Measurements from ENCODE around the gene TGM3.
A peak's percentile ranks its signal among the peaks of the same experiment; 100 is the strongest.

The TGM3 gene

DNA sequence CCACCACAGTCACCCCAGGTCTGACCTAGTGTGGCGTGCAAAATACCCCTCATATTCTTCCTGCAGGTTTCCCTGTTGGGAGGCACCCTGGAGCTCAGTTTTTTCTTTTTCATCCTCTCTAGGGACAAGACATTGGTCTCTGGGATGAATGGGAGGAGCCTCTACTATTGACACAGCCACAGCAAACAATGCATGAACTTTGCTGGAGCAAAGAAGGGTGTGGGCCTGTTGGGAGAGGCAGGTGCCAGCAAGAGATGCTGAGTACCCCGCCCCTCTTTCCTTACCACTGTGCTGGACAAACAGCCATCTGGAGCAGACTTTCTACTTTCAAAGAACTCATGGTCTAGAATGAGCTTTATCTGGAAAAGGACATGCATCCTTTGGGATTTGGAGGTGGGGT lies 10.1 kb downstream of the TGM3 start:
- DNase-seq (ENCODE audit: low read depth) = no peak

DNA sequence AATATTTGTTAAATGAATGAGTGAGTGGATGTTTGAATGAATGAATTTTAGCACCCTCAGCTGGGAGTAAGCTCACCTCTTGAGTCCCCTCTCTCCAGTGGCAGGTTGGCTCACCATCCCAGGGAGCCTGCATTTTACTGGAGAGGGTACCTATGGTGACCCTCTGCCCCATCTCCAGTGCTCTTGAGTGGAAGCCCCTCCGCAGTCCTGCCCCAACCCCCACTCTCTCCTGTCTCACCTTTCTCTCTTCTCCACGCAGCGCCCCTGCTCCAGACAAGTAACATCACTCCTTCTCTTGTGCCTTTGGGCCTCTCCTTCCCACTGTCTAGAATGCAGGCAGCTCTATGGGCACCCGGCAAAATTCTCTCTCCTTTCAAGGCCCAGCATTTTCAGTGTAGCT lies 11.3 kb downstream of the TGM3 start:
- no peak for DNase-seq (ENCODE audit: low read depth)

DNA sequence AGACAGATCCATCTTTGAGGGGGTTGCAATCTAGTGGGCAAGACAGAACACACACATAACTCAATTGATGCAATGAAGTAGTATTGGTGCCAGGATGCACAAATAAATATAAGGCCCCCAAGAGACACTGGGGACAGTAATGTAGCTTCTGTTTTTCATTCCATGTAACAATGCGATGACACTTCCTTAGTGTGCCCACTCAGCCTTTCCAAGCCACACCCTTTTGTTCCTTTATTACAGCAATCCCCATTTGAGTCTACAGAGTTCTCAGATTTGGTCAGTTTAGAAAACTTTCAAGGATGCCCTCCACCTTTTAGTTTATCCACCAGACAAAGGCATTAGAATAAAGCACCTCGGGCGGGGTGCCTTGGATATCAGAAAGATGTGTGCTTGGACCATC lies 15.5 kb downstream of the TGM3 start:
- DNase-seq (ENCODE audit: low read depth) = no peak

DNA sequence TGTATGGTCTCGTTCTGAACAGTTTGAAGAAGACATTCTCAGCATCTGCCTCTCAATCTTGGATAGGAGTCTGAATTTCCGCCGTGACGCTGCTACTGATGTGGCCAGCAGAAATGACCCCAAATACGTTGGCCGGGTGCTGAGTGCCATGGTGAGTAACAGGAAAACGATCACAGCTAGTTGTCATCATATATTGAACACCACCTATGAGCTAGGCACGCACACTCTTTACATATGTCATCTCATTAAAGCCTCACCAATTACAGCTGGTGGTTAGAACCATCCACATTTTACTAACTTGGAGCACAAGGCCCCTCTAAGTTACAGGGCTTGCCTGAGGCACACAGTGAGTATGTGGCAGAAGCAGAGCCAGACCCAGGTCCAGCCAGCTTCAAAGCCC lies 17.1 kb downstream of the TGM3 start:
- no peak for DNase-seq (ENCODE audit: low read depth)

DNA sequence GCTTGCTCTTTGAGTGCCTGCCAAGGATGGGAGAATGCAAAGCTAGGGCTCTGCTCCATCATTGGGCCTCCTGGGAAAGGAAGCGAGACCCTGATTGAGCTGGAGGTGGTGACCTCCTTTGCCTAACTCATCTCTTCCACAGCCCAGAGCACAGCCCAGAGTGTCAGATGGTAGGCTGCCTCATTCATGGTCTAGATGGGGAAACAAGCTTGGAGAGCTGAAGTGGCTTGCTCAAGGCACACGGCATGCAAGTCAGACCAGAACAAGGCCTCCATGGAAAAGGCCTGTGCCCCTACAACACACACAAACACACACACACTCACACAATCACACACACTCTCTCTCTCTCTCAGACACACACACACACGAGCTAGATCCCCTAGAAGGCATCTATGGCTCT lies 17.5 kb downstream of the TGM3 start:
- DNase-seq (ENCODE audit: low read depth) = no peak

DNA sequence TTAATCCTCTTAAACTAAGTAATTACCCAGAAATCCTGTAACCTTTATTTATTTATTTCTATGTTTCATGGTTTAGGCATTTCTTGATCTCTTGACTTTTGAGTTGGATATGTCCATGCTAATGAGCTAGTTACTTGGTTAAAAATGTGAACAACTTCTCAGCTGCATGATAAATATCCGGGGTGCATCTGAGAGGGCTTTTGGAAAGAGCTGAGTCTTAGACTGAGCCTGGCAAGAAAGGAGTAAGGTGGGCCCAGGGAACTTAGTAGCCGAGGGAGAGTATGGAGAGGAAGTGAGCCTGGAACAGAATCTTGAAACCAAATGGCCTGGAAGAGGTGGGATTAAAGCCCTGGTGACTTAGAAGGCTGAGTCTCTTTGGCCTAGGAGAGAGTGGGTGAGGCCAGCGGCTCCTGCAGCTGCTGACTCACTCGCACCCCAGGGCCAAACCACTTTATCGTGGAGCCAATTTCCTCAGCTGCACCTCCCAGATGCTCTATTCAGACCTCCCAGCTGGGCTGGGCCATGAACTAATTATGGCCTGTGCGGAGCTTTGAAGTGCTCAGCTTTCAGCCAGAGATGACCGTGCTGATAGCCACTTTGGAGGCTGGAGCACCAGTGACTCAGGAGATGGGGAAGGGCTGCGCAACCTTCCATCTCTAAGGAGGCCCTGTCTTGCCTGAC lies 19.1 kb downstream of the TGM3 start:
- DNase-seq (ENCODE audit: low read depth) = peak; percentile 81

DNA sequence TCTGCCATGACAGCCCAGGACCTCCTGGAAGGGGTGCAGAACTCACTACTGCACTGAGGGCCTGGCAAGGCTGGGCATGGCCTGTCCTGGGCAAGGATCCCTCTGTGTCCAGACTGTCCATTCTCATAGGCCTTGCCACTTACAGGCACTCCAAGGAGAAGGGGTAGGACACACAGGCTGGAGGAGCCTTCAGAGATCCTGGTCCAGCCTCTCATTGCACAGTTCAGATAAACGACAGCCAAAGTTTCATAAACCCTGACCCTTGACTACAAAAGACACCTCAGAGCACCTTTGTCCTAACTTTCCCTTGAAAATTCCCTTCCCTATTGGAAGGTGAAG lies 19.6 kb downstream of the TGM3 start:
- no peak for DNase-seq (ENCODE audit: low read depth)

DNA sequence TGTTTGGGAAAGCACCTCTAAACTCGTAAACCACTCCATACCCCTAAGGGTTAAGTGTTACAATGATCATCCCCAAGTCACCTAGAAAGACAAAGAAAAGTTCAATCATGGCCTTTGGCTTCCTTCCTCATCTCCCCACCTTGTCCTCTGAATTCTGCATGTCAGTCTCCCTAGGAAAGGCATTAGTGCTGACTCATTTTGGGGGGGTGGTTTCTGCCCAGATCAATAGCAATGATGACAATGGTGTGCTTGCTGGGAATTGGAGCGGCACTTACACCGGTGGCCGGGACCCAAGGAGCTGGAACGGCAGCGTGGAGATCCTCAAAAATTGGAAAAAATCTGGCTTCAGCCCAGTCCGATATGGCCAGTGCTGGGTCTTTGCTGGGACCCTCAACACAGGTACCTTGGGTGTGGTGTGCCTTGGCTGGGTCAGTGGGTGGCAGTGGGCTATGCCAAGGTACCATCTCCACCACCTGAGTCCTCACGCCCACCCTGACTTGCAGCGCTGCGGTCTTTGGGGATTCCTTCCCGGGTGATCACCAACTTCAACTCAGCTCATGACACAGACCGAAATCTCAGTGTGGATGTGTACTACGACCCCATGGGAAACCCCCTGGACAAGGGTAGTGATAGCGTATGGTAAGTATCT lies 21.2 kb downstream of the TGM3 start:
- DNase-seq (ENCODE audit: low read depth) = no peak

DNA sequence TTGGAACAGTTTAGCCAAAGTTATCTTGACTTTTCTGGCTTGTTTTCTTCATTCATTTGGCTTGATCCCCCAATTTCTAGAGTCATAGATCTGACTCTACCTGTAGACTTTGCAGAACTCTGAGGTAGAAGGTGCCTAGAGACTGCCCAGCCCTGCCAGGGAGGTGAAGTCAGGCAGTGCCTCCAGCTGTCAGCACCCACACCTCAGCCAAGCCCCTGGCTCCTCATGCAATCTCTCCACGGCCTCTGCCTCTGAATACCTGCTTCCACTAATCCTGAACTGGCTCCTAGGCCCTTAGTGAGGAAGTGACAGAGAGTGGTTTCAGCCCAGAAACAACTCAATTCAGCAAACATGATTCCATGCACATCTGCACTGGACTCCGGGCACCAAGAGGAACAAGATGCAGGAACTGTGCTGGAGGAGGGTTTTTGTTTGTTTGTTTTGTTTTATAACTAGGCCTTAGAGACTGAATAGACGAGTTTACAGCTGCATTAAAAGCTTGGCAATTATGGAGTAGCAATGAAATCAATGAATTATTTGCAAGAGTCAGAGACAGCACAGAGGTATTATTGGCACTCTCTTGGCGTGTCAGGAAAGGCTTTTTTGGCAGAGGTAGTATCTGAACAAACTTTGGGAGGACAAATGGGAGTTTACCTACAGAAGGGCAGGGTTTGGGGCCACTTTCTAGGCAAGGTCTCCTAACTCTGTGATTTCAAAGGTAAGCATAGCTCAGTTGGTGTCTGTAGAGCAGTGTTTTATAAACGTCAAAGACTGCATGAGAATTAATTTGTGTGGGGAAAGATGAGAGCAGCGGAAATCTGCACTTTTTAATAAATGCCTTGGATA lies 25.2 kb downstream of the TGM3 start:
- no peak for DNase-seq (ENCODE audit: low read depth)

DNA sequence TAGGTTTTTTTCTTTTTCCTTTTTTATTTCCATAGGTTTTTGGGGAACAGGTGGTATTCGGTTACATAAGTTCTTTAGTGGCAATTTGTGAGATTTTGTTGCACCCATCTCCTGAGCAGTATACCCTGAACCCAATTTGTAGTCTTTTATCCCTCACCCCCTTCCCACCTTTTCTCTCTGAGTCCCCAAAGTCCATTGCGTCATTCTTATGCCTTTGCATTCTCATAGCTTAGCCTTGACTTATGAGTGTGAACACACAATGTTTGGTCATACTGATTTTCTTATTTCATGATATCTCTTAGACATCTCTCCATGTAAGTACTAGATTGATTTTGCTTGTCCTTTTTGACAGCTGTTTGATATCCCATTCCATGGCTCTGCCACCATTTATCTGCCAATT lies 27.2 kb downstream of the TGM3 start:
- no peak for DNase-seq (ENCODE audit: low read depth)

DNA sequence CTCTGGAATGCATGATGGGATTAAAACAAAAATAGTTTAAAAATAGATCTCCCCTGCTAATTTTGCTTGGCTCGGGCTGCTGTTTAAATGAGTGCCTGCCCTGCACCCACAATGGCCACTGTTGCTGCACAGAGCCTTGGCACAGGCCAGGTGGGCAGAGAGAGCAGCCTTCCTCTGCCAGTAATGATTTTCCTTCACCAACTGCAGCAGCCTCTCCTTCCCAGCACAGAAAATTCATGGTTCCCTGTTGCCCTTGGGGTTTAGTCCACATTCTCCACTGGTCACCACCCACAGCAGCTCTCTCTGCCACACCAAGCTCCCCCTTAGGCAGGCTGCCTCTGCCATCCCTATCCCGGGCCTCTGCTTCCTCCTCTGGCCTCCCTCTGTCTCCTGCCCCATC lies 30.2 kb downstream of the TGM3 start:
- no peak for DNase-seq (ENCODE audit: low read depth)

DNA sequence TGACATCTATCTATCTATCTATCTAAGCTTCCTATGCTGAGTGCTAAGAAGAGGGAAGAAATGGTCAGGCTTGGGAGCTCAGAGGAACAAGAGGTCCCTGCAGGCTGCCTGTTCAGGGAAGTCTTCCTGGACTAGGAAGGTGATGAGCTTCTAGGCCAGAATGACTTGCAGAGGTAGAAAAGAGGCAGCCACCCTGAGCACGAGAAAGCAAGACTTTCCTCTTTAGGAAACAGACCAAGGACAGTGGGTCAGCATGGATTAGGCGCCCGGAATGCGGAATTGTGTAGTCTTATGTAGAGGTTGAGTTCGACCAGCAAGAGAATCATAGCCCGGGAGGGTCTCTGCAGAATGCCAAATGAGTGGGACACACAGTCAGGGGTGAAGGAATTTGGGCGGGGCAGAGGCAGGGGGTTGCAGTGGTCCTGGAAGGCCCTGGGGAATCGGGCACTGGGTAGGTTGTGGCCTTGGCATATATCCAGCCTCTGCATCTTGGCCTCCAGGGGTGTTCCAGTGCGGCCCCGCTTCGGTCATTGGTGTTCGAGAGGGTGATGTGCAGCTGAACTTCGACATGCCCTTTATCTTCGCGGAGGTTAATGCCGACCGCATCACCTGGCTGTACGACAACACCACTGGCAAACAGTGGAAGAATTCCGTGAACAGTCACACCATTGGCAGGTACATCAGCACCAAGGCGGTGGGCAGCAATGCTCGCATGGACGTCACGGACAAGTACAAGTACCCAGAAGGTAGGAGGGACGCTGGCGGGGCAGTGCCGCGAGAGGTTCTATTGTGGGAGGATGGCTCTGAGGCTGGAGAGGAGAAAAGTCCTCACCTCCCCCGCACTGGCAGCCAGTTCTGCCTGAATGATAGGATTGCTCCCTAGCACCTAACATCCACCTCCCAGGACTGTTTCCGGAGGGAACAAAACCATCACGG lies 32.1 kb downstream of the TGM3 start:
- no peak for DNase-seq (ENCODE audit: low read depth)

DNA sequence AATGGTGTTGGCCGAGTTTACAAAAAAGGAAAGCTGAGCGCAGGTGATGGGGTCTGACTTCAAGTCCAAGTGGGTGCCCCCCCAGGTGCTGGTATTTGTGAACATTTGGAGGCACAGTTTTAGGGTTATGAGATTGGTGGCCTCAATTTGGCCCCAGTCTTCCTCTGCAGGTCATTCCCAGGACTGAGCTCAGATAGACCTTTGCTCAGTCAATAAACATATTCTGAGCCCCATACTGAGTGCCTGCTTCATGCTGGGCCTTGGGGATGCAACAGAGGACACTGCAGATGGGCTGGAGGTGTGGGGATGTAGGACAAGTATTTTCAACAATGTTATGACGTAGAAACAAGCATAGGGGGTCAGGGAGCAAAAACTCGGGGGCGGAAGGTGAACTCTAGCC lies 33.5 kb downstream of the TGM3 start:
- no peak for DNase-seq (ENCODE audit: low read depth)

DNA sequence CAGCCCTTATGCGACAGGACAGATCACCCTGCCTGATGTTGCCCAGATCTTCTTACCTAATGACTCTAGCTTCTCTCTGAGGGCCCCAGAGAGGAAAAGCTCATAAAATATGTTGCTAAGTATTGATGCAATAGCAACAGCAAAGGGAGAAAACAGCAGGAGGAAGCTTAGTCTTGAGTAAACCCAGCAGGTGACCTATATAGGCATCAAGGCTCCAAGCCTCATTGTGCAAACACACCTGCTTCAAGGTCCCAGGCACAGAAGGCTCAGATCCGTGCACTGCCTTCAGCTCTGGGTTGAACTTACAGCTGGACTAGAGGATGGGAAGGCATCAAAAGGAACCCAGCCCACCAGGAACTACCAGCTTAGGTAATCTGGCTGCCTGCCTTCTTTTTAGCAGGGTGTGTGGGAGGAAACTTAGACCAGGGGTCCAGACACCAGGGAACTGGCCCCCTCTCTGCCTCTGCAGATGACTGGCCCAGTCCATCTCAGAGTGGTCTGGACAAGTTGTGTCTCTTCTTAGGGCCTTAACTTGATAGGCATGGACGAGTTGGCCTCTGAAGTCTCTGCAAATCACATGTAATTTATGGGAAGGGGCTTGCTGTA lies 34.4 kb downstream of the TGM3 start:
- DNase-seq (ENCODE audit: low read depth) = no peak

DNA sequence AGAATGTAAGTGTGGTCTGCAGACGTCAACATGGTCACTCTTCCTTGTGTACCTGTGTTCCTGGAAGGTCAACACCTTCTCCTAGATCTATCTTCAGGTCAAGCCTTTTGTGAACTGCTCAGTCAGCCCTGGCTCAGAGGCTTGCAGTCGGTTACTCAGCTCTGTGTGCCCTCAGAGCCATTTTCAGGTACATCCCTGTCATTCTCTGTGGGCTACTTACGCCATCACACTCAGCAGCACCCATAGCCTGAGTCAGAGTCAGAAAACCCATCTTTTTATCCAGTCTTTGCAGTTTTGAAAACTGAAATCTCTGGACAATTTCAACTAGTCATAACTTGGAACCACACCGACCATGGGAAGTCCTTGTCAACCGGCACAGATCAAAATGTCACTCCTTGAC lies 35.3 kb downstream of the TGM3 start:
- no peak for DNase-seq (ENCODE audit: low read depth)

DNA sequence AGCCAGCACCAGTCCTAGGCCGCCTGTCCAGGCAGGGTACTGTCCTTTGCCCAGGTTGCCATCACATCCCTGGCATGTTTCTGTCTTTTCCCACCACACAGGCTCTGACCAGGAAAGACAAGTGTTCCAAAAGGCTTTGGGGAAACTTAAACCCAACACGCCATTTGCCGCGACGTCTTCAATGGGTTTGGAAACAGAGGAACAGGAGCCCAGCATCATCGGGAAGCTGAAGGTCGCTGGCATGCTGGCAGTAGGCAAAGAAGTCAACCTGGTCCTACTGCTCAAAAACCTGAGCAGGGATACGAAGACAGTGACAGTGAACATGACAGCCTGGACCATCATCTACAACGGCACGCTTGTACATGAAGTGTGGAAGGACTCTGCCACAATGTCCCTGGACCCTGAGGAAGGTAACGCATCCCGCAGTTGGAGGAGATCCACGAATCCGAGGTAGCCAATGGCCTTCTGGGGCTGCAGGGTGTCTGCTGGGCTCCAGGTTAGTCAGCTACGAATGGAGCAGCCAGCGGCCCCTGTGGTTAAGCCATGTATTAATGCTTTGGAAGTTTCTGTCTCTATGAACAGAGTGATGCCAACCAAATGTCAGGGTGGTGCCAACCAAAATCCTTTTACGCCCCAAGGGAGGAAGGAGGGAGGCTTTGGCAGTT lies 36.2 kb downstream of the TGM3 start:
- DNase-seq (ENCODE audit: low read depth) = no peak

DNA sequence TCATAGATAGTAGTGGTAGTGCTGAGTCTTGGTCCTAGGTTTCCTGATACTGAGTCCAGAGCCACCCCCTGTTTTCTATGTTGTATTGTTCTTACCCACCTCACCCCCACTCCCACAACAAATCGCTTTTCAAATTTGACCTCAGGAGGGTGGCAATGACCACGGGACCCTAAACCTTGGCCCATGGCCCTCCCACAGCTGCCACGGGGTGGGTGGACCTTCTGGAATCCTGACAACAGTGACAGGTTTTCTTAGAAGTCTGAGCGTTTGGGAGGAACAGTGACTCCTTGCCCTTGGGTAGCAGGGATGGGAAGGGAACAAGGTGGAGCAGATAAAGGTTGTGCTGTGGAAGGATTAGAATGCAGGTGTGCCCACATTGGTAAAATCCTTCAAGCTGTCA lies 36.9 kb downstream of the TGM3 start:
- DNase-seq (ENCODE audit: low read depth) = no peak

DNA sequence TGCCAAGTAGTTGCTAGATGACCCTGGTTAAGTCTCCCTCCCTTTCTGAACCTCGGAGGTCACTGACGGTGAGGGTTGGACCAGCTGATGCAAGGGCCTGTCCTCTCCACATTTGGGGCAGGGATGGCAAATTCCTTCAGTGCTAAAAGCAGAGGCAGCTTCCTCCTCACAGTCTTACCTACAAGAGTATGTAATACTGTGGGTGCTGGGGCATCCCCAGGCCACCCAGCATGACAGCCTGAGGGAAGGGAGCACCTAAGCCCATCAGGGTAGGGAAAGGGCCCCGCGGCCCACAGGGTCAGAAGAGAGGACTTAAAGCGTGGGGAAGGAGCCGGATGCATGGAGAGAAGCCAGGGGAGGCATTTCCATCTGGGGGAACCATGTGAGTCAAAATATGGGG lies 38.0 kb downstream of the TGM3 start:
- no peak for DNase-seq (ENCODE audit: low read depth)

DNA sequence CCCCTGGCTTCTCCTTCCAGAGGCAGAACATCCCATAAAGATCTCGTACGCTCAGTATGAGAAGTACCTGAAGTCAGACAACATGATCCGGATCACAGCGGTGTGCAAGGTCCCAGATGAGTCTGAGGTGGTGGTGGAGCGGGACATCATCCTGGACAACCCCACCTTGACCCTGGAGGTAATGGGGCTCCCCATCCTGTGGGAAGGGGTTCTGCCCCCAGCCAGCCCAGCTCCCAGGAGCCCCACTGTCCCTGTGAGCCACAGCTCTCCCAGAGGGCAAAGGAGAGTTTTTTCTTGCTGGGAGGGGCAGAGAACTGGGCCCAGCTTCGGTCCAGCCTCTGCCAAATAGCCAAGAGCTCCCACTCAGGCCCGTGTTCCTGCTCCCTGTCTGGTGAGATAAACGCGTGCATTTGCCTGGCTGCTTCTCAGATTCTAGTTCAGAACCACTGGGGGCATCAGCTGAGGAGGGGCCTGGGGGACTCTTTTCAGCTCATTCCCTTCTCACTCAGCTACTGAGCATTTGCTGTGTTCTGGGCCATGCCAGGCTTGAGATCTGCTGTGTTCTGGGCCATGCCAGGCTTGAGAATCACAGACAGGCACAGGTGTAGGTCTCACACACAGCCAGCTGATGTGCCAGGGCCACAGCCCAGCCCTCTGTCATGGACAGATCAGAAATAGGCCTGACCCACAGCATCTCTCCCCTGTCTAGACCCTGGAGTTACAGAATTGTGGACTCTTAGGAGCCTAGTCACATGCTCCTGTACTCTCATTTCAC lies 39.5 kb downstream of the TGM3 start:
- no peak for DNase-seq (ENCODE audit: low read depth)

DNA sequence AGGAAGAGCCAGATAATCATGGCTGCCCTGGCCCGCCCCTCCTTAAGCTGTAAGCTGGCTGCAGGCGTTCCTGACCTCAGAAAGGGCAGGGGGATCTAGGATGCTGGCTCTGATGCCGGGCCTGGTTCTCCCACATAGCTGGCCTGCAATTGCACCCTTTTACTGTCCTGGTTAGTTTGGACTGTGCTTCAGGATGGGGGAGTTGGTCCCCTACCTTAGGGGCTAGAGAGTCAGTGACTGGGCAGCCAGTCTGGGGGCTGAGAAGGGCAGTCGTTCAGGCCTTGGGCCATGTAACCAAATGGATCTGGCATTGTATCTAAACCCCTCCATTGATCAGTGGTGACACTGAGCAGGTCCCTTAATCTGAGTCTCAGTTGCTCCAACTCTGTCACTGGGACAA lies 40.7 kb downstream of the TGM3 start:
- no peak for DNase-seq (ENCODE audit: low read depth)

DNA sequence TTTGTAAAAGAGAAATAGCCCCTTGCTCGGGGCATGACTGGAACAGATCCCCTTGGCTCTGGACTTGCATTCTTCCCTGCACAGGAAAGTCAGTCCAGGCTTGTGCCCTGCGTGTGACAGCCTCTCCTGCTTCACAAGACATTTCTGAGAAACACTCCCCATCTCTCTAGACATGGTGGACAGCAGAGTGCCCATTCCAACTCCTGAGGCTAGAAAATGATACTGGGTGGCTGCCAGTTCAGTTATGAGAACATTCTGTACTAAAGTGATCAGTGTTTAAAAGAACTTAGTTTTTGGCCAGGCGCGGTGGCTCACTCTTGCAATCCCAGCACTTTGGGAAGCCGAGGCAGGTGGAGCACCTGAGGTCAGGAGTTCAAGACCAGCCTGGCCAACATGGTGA lies 41.3 kb downstream of the TGM3 start:
- DNase-seq (ENCODE audit: low read depth) = no peak

Data from fibroblast of the conjunctiva (primary cell).